HEK293 (cell line): Measurements from ENCODE around the gene KIRREL1.

Source experiments
- ATF2 ChIP-seq: fragments of 450-650 bp; formaldehyde crosslinking; IDR thresholded peaks from 2 replicates; pipeline ENCODE4 v1.5.1; 2016; ENCODE audit warnings: missing biosample characterization, missing genetic modification characterization, low read depth
- CTCF ChIP-seq: fragments of 450-650 bp; formaldehyde crosslinking; IDR thresholded peaks from 2 replicates; pipeline ENCODE4 v1.5.1; 2016; ENCODE audit warnings: missing biosample characterization, missing genetic modification characterization
- HOXA7 ChIP-seq: sonication (generic); formaldehyde crosslinking; IDR thresholded peaks from 2 replicates; pipeline ENCODE4 v1.8.1; 2022; ENCODE audit warnings: missing genetic modification reagents, borderline replicate concordance
- KLF1 ChIP-seq: fragments of 450-650 bp; formaldehyde crosslinking; IDR thresholded peaks from 2 replicates; pipeline ENCODE4 v1.5.1; 2016; ENCODE audit warnings: missing biosample characterization, missing genetic modification characterization
- MEIS1 ChIP-seq: sonication (generic); formaldehyde crosslinking; IDR thresholded peaks from 2 replicates; pipeline ENCODE4 v1.8.1; 2022; ENCODE audit warnings: missing genetic modification reagents, mild to moderate bottlenecking, borderline replicate concordance
- MZF1 ChIP-seq: fragments of 450-650 bp; formaldehyde crosslinking; IDR thresholded peaks from 2 replicates; pipeline ENCODE4 v1.5.1; 2017; ENCODE audit warnings: missing biosample characterization, missing genetic modification characterization, borderline replicate concordance
- PBX3 ChIP-seq: sonication (generic); formaldehyde crosslinking; IDR thresholded peaks from 2 replicates; pipeline ENCODE4 v1.8.1; 2022; ENCODE audit warnings: mild to moderate bottlenecking, moderate library complexity, missing genetic modification reagents
- RBAK ChIP-seq: fragments of 450-650 bp; formaldehyde crosslinking; IDR thresholded peaks from 2 replicates; pipeline ENCODE4 v1.5.1; 2016; ENCODE audit warnings: missing biosample characterization, missing genetic modification characterization
- ZNF24 ChIP-seq: fragments of 450-650 bp; formaldehyde crosslinking; IDR thresholded peaks from 2 replicates; pipeline ENCODE4 v1.5.1; 2016; ENCODE audit warnings: missing biosample characterization, missing genetic modification characterization
- ZNF280D ChIP-seq: fragments of 450-650 bp; formaldehyde crosslinking; IDR thresholded peaks from 2 replicates; pipeline ENCODE4 v1.5.1; 2016; ENCODE audit warnings: missing biosample characterization, missing genetic modification characterization
- ZNF324 ChIP-seq: fragments of 450-650 bp; formaldehyde crosslinking; IDR thresholded peaks from 2 replicates; pipeline ENCODE4 v1.5.1; 2016; ENCODE audit warnings: missing biosample characterization, missing genetic modification characterization
- ZNF350 ChIP-seq: fragments of 450-650 bp; formaldehyde crosslinking; IDR thresholded peaks from 2 replicates; pipeline ENCODE4 v1.5.0; 2017; ENCODE audit warnings: missing biosample characterization, mild to moderate bottlenecking, missing genetic modification characterization
- ZNF501 ChIP-seq: fragments of 450-650 bp; formaldehyde crosslinking; IDR thresholded peaks from 2 replicates; pipeline ENCODE4 v1.5.1; 2016; ENCODE audit warnings: missing biosample characterization, missing genetic modification characterization
- ZNF660 ChIP-seq: fragments of 450-650 bp; IDR thresholded peaks from 2 replicates; pipeline ENCODE4 v1.5.1; 2018; ENCODE audit warnings: missing biosample characterization, mild to moderate bottlenecking, missing genetic modification characterization

GRCh38 chr1:158089925-158090637 is 96.6 kb downstream of the KIRREL1 start:
- TF ChIP-seq PBX3 (CRISPR knock-in tag) (no peak), CTCF (tag by site-specific recombination) (no peak), ZNF280D (tag by site-specific recombination) (no peak), ZNF24 (tag by site-specific recombination) (no peak), ZNF501 (no peak), RBAK (tag by site-specific recombination) (no peak), MEIS1 (CRISPR knock-in tag) (no peak), KLF1 (tag by site-specific recombination) (no peak), ZNF324 (tag by site-specific recombination) (no peak), ZNF350 (tag by site-specific recombination) (no peak), ZNF660 (tag by site-specific recombination) (no peak), HOXA7 (CRISPR knock-in tag) (no peak), MZF1 (tag by site-specific recombination) (no peak), ATF2 (tag by site-specific recombination) (no peak)
